Activated naive CD8-positive, alpha-beta T cell treated with anti-CD3 and anti-CD28 coated beads for 36 hours (primary cell): ENCODE results near the gene PRKAB2. TPM values are rescaled to one million over a fixed set of nuclear protein-coding genes. Genes with fewer than 3 reads are reported as not detected.
"Not testable (repeated sequence)": the region's sequence is repeated elsewhere in the genome, so short reads cannot be mapped to it uniquely, and the experiment has no call there.

Experiments
- DNase-seq: peaks from one replicate; pipeline ENCODE4 v3.0.0; 2021
- H3K27ac Mint-ChIP-seq: one replicate; pipeline ENCODE4 v1.8.0; 2022; ENCODE audit warnings: mild to moderate bottlenecking, moderate library complexity, mixed read lengths
- H3K27me3 Mint-ChIP-seq: one replicate; pipeline ENCODE4 v1.8.0; 2022; ENCODE audit warnings: mild to moderate bottlenecking, mixed read lengths
- H3K36me3 Mint-ChIP-seq: one replicate; pipeline ENCODE4 v1.8.0; 2021; ENCODE audit warnings: mild to moderate bottlenecking, mixed read lengths
- H3K4me1 Mint-ChIP-seq: one replicate; pipeline ENCODE4 v1.8.0; 2021; ENCODE audit warnings: mixed read lengths
- H3K4me3 Mint-ChIP-seq: one replicate; pipeline ENCODE4 v1.8.0; 2022; ENCODE audit warnings: mild to moderate bottlenecking, moderate library complexity, mixed read lengths
- H3K9me3 Mint-ChIP-seq: one replicate; pipeline ENCODE4 v1.8.0; 2022; ENCODE audit warnings: mixed read lengths
- total RNA-seq, 2 experiments: library from RNA; stranded (reverse); gene quantifications; one replicate each; pipeline ENCODE4 v1.2.3, GENCODE V29; 2021

Gene PRKAB2
- total RNA-seq, 2 experiments from 2014 or later = 5.9 to 6.0 TPM

GRCh38 chr1:147201786-147202185, 29.5 kb upstream of the PRKAB2 start:
- Mint-ChIP-seq H3K4me3 (no peak overlapping the region), H3K27me3 (no peaks in the 10 kb centered on the region), H3K36me3 (peaks cover 4% of the 10 kb centered on the region), H3K27ac (no peak overlapping the region), H3K4me1 (peaks cover 5% of the 10 kb centered on the region), H3K9me3 (no peaks in the 10 kb centered on the region)
- DNase-seq = no peak

DNA sequence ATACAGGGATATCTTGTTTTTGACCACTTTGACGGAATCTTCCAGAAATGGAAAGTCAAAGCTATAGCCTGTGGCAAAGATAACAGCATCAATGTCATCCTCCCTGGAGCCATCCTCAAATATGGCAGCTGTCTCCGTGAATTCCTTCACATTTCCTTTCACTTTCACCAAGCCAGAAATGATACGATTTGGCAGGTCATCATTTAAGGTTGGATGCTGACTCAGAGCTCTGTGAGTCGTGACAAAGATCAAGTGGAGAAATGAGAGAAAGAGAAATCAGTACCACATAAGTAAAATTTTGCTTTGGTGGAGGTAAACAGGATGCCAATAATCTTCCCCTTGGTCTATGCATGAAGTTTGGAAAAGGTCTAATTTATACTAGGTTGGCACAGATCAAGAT, 29.0 kb upstream of the PRKAB2 start:
- no peaks in the 10 kb centered on the region for H3K27me3 Mint-ChIP-seq
- no peak for DNase-seq
- H3K27ac Mint-ChIP-seq = no peak overlapping the region
- H3K9me3 Mint-ChIP-seq = no peaks in the 10 kb centered on the region
- peaks cover 5% of the 10 kb centered on the region for H3K4me1 Mint-ChIP-seq
- peaks cover 3% of the 10 kb centered on the region for H3K36me3 Mint-ChIP-seq
- H3K4me3 Mint-ChIP-seq = no peak overlapping the region

DNA sequence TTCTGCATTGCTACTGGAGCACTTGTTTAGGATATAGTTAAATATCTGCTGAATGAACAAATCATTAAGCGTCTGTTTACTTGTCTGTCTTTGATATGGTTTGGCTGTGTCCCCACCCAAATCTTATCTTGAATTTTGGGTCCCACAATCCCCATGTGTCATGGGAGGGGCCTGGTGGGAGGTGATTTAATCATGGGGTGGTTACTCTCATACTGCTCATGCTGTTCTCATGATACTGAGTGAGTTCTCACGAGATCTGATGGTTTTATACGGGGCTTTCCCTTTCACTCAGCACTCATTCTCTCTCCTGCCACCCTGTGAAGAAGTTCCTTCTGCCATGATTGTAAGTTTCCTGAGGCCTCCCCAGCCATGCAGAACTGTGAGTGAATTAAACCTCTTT, 25.1 kb upstream of the PRKAB2 start:
- DNase-seq, H3K4me3 Mint-ChIP-seq, H3K4me1 Mint-ChIP-seq, H3K36me3 Mint-ChIP-seq, H3K9me3 Mint-ChIP-seq, H3K27ac Mint-ChIP-seq, H3K27me3 Mint-ChIP-seq: not testable (repeated sequence)

DNA sequence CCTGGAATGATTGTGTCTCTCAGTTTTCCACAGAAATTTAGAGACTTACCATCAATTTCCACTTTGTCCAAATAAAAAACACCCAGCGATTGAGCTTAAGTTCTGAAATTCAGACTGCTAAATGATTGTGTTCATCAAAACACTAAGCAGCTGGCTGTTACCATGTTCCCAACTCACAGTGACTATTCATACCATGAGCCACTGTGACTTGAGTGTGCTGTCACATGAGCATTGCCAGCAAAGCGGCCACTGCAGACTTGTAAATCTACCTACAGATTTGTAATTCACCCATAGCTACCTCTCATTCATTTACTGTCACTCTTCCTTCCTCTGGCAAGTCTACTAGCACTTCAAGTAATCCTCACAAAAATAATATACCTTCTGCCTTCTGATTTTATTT, 17.2 kb upstream of the PRKAB2 start:
- Mint-ChIP-seq H3K4me3 (no peak overlapping the region), H3K4me1 (no peaks in the 10 kb centered on the region), H3K27ac (no peak overlapping the region), H3K36me3 (no peaks in the 10 kb centered on the region), H3K9me3 (no peaks in the 10 kb centered on the region), H3K27me3 (no peaks in the 10 kb centered on the region)
- no peak for DNase-seq

GRCh38 chr1:147185432-147185831, 13.2 kb upstream of the PRKAB2 start:
- H3K27ac Mint-ChIP-seq = no peak overlapping the region
- no peaks in the 10 kb centered on the region for H3K36me3 Mint-ChIP-seq
- H3K4me1 Mint-ChIP-seq = no peaks in the 10 kb centered on the region
- no peak for DNase-seq
- no peaks in the 10 kb centered on the region for H3K9me3 Mint-ChIP-seq
- no peaks in the 10 kb centered on the region for H3K27me3 Mint-ChIP-seq
- H3K4me3 Mint-ChIP-seq = no peak overlapping the region

GRCh38 chr1:147177611-147178380, 5.5 kb upstream of the PRKAB2 start:
- H3K27me3 Mint-ChIP-seq = peaks cover 19% of the 10 kb centered on the region
- no peak overlapping the region for H3K27ac Mint-ChIP-seq
- no peak overlapping the region for H3K4me3 Mint-ChIP-seq

GRCh38 chr1:147171399-147172167, 687 bp downstream of the PRKAB2 start:
- peak overlapping the region; percentile 99 for H3K4me3 Mint-ChIP-seq
- no peaks in the 10 kb centered on the region for H3K27me3 Mint-ChIP-seq
- peaks cover 35% of the 10 kb centered on the region for H3K36me3 Mint-ChIP-seq
- peaks cover 11% of the 10 kb centered on the region for H3K9me3 Mint-ChIP-seq
- H3K27ac Mint-ChIP-seq = peak overlapping the region; percentile 78
- H3K4me1 Mint-ChIP-seq = peaks cover 34% of the 10 kb centered on the region
- DNase-seq = no peak

More at GRCh38 chr1:147177611-147178380, 5.5 kb upstream of the PRKAB2 start:
- peaks cover 25% of the 10 kb centered on the region for H3K9me3 Mint-ChIP-seq
- DNase-seq = no peak
- peaks cover 10% of the 10 kb centered on the region for H3K4me1 Mint-ChIP-seq
- H3K36me3 Mint-ChIP-seq = peaks cover 32% of the 10 kb centered on the region

DNA sequence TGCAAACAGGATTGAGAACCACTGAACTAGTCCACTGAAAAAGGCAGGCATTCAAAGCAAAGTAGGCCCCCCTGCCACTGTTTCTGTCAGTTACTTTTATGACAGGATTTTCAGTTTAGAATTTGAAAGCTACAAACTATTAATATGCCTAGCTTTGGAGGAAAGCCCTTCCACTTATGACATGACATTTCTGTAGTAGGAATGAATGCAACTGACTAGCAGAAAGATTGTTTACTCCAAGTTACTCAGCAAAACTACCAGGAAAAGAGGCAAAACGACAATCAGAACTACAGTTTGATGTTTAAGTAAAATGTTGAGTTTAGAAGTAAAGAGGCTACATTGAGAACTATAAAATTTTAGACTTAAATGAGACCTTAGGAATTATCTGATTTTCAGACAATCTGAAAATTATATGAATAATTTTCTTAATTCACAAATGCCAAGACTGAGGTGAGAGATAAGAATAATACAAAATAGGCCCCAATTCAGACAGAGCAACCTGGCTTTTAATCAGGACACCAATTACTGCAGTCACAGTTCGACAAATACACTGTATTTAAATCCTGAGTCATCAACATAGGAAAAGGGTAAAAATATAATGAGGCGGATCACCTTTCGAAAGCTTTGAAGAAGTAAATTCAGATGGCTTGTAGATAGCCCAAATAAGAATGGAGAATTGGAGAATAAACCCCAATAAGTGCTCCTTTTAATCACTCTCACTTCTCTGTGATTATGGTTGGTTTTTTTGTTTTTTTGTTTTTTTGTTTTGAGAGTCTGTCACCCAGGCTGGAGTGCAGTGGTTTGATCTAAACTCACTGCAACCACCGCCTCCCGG, 2.2 kb downstream of the PRKAB2 start:
- Mint-ChIP-seq H3K4me1 (peaks cover 36% of the 10 kb centered on the region), H3K9me3 (peaks cover 11% of the 10 kb centered on the region), H3K27me3 (no peaks in the 10 kb centered on the region), H3K4me3 (peak overlapping the region; percentile 99), H3K27ac (no peak overlapping the region), H3K36me3 (peaks cover 35% of the 10 kb centered on the region)
- DNase-seq = no peak

- no peak for DNase-seq
- H3K9me3 Mint-ChIP-seq = peaks cover 10% of the 10 kb centered on the region
- peaks cover 35% of the 10 kb centered on the region for H3K4me1 Mint-ChIP-seq
- H3K36me3 Mint-ChIP-seq = peaks cover 27% of the 10 kb centered on the region
- no peak overlapping the region for H3K4me3 Mint-ChIP-seq
- H3K27me3 Mint-ChIP-seq = no peaks in the 10 kb centered on the region
- H3K27ac Mint-ChIP-seq = no peak overlapping the region
Measured at GRCh38 chr1:147169171-147169570, 3.1 kb downstream of the PRKAB2 start.

DNA sequence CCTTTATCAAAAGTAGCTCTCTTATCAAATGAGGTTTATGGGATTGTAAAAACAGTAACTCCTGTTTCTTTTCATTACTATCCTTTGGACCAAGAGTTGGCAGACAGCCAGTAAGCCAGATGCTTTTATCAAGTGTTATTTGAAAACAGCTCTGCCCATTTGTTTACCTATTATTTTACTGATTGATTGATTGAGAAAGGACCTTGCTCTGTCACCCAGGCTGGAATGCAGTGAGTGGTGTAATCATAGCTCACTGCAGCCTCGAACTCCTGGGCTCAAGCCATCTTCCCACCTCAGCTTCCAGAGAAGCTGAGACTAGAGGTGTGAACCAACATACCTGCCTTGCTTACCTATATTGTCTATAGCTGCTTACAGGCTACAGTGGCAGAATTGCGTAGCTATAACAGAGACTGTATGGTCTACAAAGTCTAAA, 3.6 kb downstream of the PRKAB2 start:
- Mint-ChIP-seq H3K36me3 (peaks cover 26% of the 10 kb centered on the region), H3K27me3 (no peaks in the 10 kb centered on the region), H3K4me3 (no peak overlapping the region), H3K9me3 (peaks cover 7% of the 10 kb centered on the region), H3K4me1 (peaks cover 32% of the 10 kb centered on the region), H3K27ac (no peak overlapping the region)
- DNase-seq = no peak

- Mint-ChIP-seq H3K4me1 (peaks cover 26% of the 10 kb centered on the region), H3K4me3 (no peak overlapping the region), H3K27me3 (no peaks in the 10 kb centered on the region), H3K27ac (no peak overlapping the region), H3K36me3 (peaks cover 18% of the 10 kb centered on the region), H3K9me3 (no peaks in the 10 kb centered on the region)
- DNase-seq = no peak
Measured at GRCh38 chr1:147167365-147167764, 4.9 kb downstream of the PRKAB2 start.

GRCh38 chr1:147163019-147163418, 9.3 kb downstream of the PRKAB2 start:
- H3K27ac Mint-ChIP-seq = no peak overlapping the region
- H3K9me3 Mint-ChIP-seq = no peaks in the 10 kb centered on the region
- peaks cover 6% of the 10 kb centered on the region for H3K4me1 Mint-ChIP-seq
- H3K36me3 Mint-ChIP-seq = peaks cover 25% of the 10 kb centered on the region
- no peak for DNase-seq
- no peak overlapping the region for H3K4me3 Mint-ChIP-seq
- no peaks in the 10 kb centered on the region for H3K27me3 Mint-ChIP-seq

DNA sequence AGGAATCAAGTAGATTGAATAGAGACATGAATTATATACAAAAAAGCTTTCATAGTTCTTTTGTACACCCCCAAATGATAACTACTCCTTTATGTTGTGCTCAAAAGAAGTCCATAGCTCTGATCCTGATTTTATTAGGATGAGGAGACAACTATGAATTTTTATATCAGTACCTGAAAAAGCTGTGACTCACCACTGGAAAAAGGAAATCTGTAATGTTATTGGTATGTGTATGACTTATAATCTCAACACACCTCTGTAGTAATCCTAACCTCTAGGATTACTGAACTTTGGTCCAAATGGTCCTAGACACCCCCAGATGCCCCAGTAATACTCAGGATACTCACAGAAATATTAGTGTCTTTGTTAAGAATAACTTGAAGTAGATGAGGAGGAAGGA, 10.2 kb downstream of the PRKAB2 start:
- peaks cover 2% of the 10 kb centered on the region for H3K4me1 Mint-ChIP-seq
- no peaks in the 10 kb centered on the region for H3K27me3 Mint-ChIP-seq
- H3K27ac Mint-ChIP-seq = no peak overlapping the region
- peaks cover 30% of the 10 kb centered on the region for H3K36me3 Mint-ChIP-seq
- no peak for DNase-seq
- H3K4me3 Mint-ChIP-seq = no peak overlapping the region
- no peaks in the 10 kb centered on the region for H3K9me3 Mint-ChIP-seq

DNA sequence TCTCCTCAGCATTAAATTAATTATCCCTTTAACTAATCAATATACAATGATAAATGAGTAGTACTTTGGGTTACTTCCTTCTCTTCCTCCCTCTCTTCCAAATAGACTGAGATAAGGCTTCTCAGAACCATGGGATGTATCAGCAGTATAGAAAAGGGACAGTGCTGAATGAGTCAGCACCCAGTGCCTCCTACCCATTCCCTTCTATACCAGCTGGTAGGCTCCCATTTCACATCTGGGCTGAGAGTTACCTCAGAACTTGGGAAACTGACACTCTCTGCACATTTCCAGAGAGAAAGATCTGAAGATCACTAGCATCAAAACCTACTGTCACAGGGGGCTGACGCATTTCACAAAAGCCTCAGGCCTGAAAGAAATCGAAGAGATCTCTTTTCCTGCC, 15.2 kb downstream of the PRKAB2 start:
- H3K36me3 Mint-ChIP-seq = peaks cover 17% of the 10 kb centered on the region
- H3K27ac Mint-ChIP-seq, H3K9me3 Mint-ChIP-seq, H3K27me3 Mint-ChIP-seq, H3K4me1 Mint-ChIP-seq, H3K4me3 Mint-ChIP-seq, DNase-seq: not testable (repeated sequence)

DNA sequence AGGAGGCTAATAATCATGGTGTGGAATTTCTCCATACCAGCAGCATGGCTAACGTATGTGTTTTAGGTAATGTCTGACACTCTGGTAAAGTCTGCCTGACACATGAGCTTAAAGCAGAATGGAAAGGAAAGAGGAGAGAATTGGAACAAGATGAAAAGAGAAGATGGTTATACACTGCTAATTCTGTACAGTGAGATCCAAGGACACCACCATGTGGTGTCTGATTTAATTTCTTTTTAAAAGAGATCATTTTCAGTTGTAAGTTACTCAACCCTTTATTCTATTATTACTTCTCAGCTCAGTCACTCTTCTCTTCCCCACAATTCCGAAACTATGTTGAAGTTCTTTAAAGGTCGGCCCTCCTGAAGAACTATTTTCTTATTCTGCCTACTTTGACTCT, 15.6 kb downstream of the PRKAB2 start:
- Mint-ChIP-seq H3K36me3 (peaks cover 16% of the 10 kb centered on the region), H3K4me3 (no peak overlapping the region), H3K4me1 (no peaks in the 10 kb centered on the region), H3K27ac (no peak overlapping the region), H3K27me3 (no peaks in the 10 kb centered on the region), H3K9me3 (no peaks in the 10 kb centered on the region)
- no peak for DNase-seq
